ENCODE data around the gene KCNMA1. TPM values are rescaled to one million over a fixed set of nuclear protein-coding genes. Genes with fewer than 3 reads are reported as not detected.

Gene KCNMA1
- total RNA-seq, 2 experiments from 2014 or later, result 0.55 to 1.5 TPM

DNA sequence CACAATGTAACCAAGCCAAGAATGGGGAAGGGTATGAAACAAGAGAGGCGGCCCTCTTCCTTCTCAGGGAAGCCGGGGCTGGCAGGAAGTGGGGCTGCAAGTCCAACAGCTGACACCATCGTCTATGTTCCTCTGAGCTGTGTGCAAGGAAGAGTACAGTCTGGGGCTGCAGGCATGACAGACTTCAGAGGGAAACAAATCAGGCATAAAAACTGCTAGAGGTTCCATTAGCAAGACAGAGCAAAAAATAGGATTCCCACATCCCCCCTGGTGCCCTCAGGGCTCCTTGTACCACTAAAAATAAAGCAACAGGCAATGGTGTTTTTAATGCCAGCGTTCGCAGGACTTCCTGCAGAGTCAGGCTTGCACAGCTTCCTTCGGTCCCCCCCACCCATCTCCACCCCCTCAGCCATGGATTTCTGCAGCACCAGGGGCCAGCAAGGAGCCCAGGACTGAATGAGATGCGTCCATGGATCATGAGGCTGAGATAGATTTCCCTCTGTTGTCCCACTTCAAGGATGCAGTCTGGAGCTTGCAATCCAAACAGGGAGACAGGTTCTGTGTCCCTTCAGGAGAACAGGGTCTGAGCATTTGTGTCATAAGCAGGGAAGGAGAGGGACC is 34.6 kb downstream of the KCNMA1 start:
- Mint-ChIP-seq H3K36me3 (no peaks in the 10 kb centered on the region), H3K27ac (no peak overlapping the region), H3K4me1 (peaks cover 16% of the 10 kb centered on the region), H3K4me3 (no peak overlapping the region), H3K27me3 (no peaks in the 10 kb centered on the region), H3K9me3 (ENCODE audit: low read depth) (no peaks in the 10 kb centered on the region)
- ATAC-seq, result no peak
- CTCF ChIA-PET, result no interaction called here
- no peak for DNase-seq

DNA sequence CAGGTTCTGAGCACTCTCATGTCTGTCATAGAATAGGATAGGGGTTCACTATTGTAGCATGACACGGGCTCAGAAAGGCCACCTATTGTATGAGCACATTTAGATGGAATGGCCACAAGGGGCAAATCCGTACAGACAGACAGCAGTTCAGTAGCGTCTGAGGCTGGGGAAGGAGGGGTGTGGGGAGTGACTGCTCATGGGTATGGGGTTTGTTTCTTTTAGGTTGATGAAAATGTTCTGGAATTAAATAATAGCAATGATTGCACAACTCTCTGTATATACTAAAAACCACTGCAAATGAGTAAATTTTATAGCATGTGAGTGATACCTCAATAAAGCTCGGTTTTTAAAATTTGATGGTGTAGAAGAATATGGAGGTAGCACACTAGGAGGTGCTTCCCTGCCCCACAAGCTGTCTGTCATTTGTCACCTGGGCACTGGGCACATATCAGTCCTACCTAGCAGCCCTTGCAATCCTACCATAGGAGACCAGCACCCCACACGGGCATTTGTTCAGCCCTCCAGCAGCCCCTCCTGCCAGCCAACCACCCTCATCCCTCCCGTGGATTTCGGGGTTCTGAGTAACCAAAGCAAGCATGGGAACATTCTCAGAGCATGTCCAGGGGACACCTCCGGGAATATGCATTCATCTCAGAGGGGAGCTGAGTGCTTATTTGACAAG is 35.2 kb downstream of the KCNMA1 start:
- no peak overlapping the region for H3K27ac Mint-ChIP-seq
- no peak for ATAC-seq

DNA sequence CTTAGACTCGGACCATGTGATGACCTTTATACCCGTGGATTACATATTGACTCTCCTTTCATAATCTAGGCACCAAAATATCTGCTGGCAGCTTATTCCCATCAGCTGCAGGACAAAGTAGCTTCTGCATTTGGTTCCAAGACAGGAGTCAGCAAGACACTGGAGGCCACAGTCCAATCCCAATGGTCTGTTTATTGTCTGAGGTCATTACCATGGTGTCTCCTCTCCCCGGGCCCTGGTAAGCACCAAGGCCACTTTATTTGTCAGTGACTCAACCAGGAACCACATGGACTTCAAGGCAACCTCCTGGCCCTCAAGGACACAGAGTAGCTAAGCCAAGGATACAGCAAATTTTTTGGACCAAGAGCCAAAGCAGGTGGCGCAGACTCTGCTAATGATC is 36.1 kb downstream of the KCNMA1 start:
- ATAC-seq, result no peak
- peaks cover 16% of the 10 kb centered on the region for H3K4me1 Mint-ChIP-seq
- H3K4me3 Mint-ChIP-seq, result no peak overlapping the region
- CTCF ChIA-PET, result no interaction called here
- DNase-seq, result no peak
- no peak overlapping the region for H3K27ac Mint-ChIP-seq
- no peaks in the 10 kb centered on the region for H3K27me3 Mint-ChIP-seq
- no peaks in the 10 kb centered on the region for H3K36me3 Mint-ChIP-seq
- no peaks in the 10 kb centered on the region for H3K9me3 Mint-ChIP-seq (ENCODE audit: low read depth)

More for the DNA sequence above, 35.2 kb downstream of the KCNMA1 start:
- no peak for DNase-seq
- H3K9me3 Mint-ChIP-seq (ENCODE audit: low read depth), result no peaks in the 10 kb centered on the region
- no peak overlapping the region for H3K4me3 Mint-ChIP-seq
- H3K4me1 Mint-ChIP-seq, result peaks cover 16% of the 10 kb centered on the region
- H3K27me3 Mint-ChIP-seq, result no peaks in the 10 kb centered on the region
- H3K36me3 Mint-ChIP-seq, result no peaks in the 10 kb centered on the region
- CTCF ChIA-PET, result no interaction called here

DNA sequence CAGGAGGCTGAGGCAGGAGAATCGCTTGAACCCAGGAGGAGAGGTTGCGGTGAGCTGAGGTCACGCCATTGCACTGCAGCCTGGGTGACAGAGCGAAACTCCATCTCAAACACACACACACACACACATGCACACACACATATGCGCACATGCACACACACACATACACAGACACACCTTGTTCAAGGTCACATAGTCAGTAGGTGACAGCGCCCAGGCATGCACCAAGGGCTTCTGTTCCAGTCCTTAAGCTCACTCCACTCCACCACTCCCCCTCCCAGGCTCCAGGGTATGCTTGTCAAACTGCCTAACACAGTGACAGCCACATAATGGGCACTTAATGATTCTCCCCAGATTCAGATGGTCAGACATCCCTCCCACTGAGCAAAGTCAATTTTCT is 37.0 kb downstream of the KCNMA1 start:
- no peaks in the 10 kb centered on the region for H3K27me3 Mint-ChIP-seq
- no peaks in the 10 kb centered on the region for H3K9me3 Mint-ChIP-seq (ENCODE audit: low read depth)
- ATAC-seq (no peak), DNase-seq (no peak)
- no peak overlapping the region for H3K4me3 Mint-ChIP-seq
- no peak overlapping the region for H3K27ac Mint-ChIP-seq
- no peaks in the 10 kb centered on the region for H3K36me3 Mint-ChIP-seq
- CTCF ChIA-PET, result no interaction called here
- peaks cover 16% of the 10 kb centered on the region for H3K4me1 Mint-ChIP-seq

DNA sequence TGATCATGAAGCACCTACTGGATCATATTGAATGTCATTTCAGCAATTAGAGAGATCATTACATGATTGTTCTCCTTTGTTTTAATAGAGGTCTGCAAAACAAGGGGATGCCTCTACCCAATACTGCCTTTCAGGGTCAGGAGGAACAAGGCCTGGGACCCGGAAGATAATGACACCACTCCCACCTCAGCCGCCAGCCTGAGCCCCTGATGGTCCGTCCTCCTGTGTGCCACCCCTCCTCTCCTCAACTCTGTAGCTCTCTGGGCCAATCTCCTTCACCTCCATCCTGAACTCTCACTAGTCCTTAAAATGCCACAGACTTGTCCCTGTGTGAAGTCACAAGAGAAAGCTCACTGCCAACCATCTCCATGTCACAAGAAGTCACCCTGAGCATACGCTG is 38.0 kb downstream of the KCNMA1 start:
- H3K9me3 Mint-ChIP-seq (ENCODE audit: low read depth), result no peaks in the 10 kb centered on the region
- no peaks in the 10 kb centered on the region for H3K27me3 Mint-ChIP-seq
- DNase-seq (no peak), ATAC-seq (no peak)
- no peaks in the 10 kb centered on the region for H3K36me3 Mint-ChIP-seq
- CTCF ChIA-PET, result no interaction called here
- H3K4me1 Mint-ChIP-seq, result peaks cover 16% of the 10 kb centered on the region
- H3K27ac Mint-ChIP-seq, result no peak overlapping the region
- no peak overlapping the region for H3K4me3 Mint-ChIP-seq

DNA sequence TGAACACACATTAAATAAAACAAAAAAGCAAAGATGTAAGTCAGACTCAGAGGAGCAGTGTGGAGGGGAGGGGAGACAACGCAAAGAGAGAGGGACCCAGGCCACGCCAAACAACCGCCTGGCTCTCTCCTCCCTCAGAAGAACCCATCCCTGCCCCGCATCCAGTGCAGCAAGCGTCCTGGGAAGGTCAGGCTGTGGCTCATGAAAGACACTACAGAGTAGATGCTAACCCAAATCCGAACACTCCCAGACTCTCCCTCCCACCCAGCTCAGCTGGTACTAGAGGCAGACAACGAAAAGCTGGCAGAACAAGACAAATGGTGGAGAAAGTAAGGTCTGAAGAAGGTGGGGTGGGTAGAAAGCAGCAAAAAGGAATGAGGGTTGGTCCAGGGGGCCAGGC is 39.0 kb downstream of the KCNMA1 start:
- Mint-ChIP-seq H3K36me3 (no peaks in the 10 kb centered on the region), H3K27me3 (no peaks in the 10 kb centered on the region), H3K4me3 (no peak overlapping the region), H3K27ac (no peak overlapping the region), H3K4me1 (peaks cover 10% of the 10 kb centered on the region), H3K9me3 (ENCODE audit: low read depth) (no peaks in the 10 kb centered on the region)
- no peak for DNase-seq
- ATAC-seq, result no peak
- CTCF ChIA-PET, result no interaction called here

DNA sequence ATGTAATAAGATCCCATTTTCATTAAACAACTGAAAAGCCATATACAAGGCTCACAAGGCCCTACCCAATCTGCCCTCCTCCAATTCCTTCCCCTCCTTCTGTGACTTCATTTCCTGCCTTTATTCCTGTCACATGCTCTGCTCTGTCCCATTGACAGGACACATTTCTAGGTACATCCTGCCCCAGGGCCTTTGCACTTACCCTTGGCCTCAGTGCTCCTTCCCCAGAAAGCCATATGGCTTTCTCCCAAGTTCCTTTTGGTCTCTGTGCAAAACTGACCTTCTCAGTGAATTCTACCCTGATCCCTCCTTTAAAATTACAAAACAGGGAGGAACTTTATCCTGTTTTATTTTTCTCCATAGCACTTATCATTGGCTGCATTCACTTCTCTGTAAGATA is 40.0 kb downstream of the KCNMA1 start:
- DNase-seq, result no peak
- Mint-ChIP-seq H3K4me3 (no peak overlapping the region), H3K27ac (no peak overlapping the region), H3K36me3 (no peaks in the 10 kb centered on the region), H3K9me3 (ENCODE audit: low read depth) (no peaks in the 10 kb centered on the region), H3K27me3 (no peaks in the 10 kb centered on the region), H3K4me1 (peaks cover under 1% of the 10 kb centered on the region)
- ATAC-seq, result no peak
- CTCF ChIA-PET, result no interaction called here

DNA sequence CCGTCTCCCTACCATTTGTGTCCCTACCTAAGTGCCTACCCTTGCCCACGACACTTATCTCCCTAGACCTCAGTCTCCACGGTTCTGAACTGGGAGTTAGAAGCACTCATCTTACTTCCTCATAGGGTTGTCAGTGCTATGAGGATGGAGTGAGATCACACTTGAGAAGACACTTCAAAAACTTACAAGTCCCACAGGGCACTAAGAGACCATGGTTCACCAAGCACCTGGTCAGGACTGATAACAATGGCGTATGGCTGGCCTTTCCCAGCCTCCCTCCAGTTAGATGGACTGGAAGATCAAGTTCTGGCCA is 43.2 kb downstream of the KCNMA1 start:
- Mint-ChIP-seq H3K27me3 (no peaks in the 10 kb centered on the region), H3K9me3 (ENCODE audit: low read depth) (no peaks in the 10 kb centered on the region)
- CTCF ChIA-PET, result no interaction called here

DNA sequence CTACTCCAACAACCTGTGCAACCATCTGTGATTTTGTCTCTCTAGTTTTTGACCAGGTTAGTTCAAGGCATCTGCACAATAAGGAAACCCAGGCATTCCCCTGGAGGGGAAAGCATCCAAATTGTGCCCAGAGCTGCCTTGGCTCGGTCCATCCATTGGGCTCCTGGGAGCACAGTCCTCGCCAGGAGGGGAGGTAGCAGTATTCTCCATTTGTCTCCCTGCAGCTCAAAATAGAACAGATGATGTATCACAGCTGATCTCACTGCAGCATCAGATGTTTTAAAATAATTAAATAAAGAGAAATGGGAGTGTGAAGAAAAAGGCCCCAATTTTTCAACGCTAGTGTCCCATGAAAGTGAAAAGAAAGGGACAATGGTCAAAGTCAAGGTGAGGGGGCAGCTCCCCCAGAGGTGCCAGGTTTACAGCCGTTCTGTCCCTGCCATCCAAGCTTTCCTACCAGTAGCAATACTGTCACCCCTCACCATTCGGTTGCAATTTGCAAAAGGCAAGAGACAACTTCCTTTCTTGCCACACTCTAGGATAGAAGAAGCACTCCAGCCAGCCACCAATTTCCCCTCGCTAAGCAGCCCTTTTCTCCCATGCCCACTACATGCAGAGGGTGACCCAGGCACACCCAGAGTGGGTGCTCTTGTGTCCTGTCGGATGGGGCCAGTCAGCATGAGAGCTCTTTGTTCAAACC is 43.7 kb downstream of the KCNMA1 start:
- no peaks in the 10 kb centered on the region for H3K9me3 Mint-ChIP-seq (ENCODE audit: low read depth)
- DNase-seq, result no peak
- no peak overlapping the region for H3K4me3 Mint-ChIP-seq
- no peak overlapping the region for H3K27ac Mint-ChIP-seq
- H3K36me3 Mint-ChIP-seq, result no peaks in the 10 kb centered on the region
- no peaks in the 10 kb centered on the region for H3K4me1 Mint-ChIP-seq
- H3K27me3 Mint-ChIP-seq, result no peaks in the 10 kb centered on the region
- CTCF ChIA-PET, result no interaction called here
- ATAC-seq, result no peak

More for the DNA sequence above, 43.2 kb downstream of the KCNMA1 start:
- ATAC-seq (no peak), DNase-seq (no peak)
- H3K4me1 Mint-ChIP-seq, result no peaks in the 10 kb centered on the region
- H3K36me3 Mint-ChIP-seq, result no peaks in the 10 kb centered on the region
- no peak overlapping the region for H3K27ac Mint-ChIP-seq
- H3K4me3 Mint-ChIP-seq, result no peak overlapping the region

DNA sequence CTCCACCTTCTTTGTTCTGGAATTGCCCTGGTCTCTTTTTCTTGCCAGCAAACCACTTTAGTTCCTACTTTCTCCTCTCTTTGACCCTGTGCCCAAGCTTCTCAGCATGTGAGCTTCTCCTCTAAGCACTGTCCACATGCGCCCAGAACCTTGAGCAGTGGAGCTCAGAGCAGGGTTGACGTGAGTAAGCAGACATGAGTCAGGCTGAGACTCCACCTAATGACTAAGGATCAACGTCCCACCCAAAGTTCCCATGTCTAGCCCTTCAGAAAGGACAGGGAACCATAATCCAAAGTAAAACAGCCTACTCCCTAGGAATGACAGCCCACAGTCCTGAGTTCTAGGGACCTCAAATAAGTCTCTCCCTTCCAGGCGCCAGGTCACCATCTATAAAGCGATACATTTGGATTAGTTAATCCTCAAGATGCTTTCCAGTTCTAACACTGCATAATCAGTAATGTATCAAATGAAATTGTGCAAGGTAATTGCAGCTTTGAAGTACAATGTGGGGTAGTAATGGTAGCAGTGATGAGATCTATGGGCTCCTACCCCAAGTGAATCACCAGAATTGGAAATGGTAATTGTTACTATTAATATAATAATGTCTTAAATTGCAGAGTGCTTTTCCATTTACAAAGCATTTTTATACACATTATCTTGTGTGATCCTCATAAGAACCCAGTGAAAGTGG is 44.5 kb downstream of the KCNMA1 start:
- DNase-seq (no peak), ATAC-seq (no peak)
- Mint-ChIP-seq H3K9me3 (ENCODE audit: low read depth) (no peaks in the 10 kb centered on the region), H3K36me3 (no peaks in the 10 kb centered on the region), H3K4me1 (no peaks in the 10 kb centered on the region), H3K27ac (no peak overlapping the region), H3K27me3 (no peaks in the 10 kb centered on the region), H3K4me3 (no peak overlapping the region)
- CTCF ChIA-PET, result no interaction called here

DNA sequence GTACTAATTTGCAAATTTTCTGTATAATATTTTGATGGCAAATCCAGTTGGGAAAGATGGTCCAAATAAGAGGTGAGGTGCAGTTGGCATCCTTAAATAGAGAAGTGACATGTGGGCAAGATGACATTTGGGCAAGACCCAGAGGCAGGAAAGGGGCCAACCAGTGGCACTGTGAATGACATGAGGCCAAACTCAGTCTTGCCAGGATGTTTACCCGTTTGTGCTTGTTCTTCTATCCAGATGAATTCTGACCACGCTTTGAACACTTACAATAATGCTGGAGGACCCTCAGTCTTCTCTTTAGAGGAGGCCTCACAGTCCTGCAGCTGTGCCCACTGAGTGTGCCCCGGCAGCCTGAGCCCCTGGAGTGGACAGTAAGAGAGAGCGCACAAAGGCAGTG is 45.1 kb downstream of the KCNMA1 start:
- Mint-ChIP-seq H3K4me3 (no peak overlapping the region), H3K27me3 (no peaks in the 10 kb centered on the region), H3K36me3 (no peaks in the 10 kb centered on the region), H3K9me3 (ENCODE audit: low read depth) (no peaks in the 10 kb centered on the region), H3K4me1 (no peaks in the 10 kb centered on the region), H3K27ac (no peak overlapping the region)
- ATAC-seq (no peak), DNase-seq (no peak)
- CTCF ChIA-PET, result no interaction called here

DNA sequence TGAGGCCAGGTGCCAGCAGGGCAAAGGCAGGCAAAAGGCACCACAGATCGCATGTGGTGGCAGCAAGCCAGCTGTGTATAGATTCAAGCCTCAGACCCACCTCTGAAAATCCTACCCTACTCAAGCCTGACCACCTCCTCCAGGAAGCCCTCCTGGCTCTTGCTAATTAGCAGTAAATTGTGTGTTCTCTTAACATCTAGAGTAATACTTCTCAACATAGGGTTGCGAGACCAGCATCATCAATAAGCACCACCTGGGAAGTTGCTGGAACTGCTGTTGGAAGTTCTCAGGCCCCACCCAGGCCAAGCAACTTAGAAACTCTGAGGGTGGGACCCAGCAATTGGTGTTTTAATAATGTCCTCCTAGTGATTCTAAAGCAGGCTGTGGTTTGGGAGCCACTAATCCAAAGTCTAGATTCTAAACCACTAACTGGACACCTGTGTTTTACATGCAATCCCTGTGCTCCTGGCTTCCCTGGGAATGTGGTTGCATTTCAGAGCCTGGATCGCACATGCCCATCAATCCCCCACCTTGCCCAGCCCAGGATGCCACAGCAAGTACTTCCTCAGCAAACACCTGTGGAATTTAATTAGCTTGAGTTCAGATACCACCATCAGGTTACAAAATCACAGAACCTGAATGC is 46.2 kb downstream of the KCNMA1 start:
- H3K27ac Mint-ChIP-seq, result no peak overlapping the region
- no peaks in the 10 kb centered on the region for H3K27me3 Mint-ChIP-seq
- CTCF ChIA-PET, result no interaction called here
- H3K36me3 Mint-ChIP-seq, result no peaks in the 10 kb centered on the region
- H3K9me3 Mint-ChIP-seq (ENCODE audit: low read depth), result no peaks in the 10 kb centered on the region
- no peak overlapping the region for H3K4me3 Mint-ChIP-seq
- no peak for ATAC-seq
- DNase-seq, result no peak
- H3K4me1 Mint-ChIP-seq, result no peaks in the 10 kb centered on the region

DNA sequence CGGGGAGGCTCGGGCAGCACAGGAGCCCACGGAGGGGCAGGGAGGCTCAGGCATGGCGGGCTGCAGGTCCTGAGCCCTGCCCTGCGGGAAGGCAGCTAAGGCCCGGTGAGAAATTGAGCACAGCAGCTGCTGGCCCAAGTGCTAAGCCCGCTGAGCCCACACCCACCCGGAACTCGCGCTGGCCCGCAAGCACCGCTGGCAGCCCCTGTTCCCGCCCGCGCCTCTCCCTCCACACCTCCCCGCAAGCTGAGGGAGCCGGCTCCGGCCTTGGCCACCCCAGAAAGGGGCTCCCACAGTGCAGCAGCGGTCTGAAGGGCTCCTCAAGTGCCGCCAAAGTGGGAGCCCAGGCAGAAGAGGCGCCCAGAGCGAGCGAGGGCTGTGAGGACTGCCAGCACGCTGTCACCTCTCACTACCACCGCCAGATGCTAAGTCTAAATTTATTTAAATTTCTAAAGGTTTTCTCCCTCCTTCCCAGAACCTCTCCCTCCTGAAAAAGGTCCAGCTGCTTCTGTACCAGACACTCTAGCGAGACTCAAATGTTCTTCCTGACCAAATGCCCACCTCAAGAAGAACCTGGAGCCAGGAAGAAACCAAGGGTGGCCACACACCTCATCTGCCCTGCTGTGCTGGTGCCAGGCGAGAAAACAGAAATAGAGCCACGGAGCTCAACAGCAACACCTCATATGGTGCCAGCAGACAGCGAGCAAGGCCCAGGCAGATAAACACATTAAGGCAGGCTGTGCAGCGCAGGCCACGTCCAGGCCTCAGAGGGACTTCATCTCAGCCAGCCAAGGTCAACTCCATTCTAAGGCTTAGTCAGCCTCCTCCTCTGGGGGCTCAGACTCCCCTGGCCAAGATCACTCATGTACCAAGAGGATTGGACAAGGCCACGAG is 47.0 kb downstream of the KCNMA1 start:
- Mint-ChIP-seq H3K27me3 (peaks cover 2% of the 10 kb centered on the region), H3K4me3 (no peak overlapping the region), H3K36me3 (no peaks in the 10 kb centered on the region), H3K4me1 (no peaks in the 10 kb centered on the region), H3K9me3 (ENCODE audit: low read depth) (no peaks in the 10 kb centered on the region), H3K27ac (no peak overlapping the region)
- no peak for DNase-seq
- ATAC-seq, result no peak
- CTCF ChIA-PET, result no interaction called here
